Endodermal cell (in vitro differentiated cells): ENCODE results near the gene VAV3. TPM values are rescaled to one million over a fixed set of nuclear protein-coding genes. Genes with fewer than 3 reads are reported as not detected.
A peak's percentile ranks its signal among the peaks of the same experiment; 100 is the strongest.

Source experiments
- DNase-seq: peaks from one replicate; pipeline ENCODE4 v3.0.0-alpha.2; 2017
- H3K27ac ChIP-seq: 2 replicates; pipeline ENCODE4 v1.5.1; 2013; ENCODE audit warnings: mild to moderate bottlenecking, low read depth, low read length, moderate library complexity
- H3K27me3 ChIP-seq: 2 replicates; pipeline ENCODE4 v1.6.1; 2013; ENCODE audit warnings: mild to moderate bottlenecking, low read length, moderate library complexity; ENCODE audit not compliant: insufficient read depth, control insufficient read depth, poor library complexity, severe bottlenecking
- H3K36me3 ChIP-seq: 2 replicates; pipeline ENCODE4 v1.7.0; 2013; ENCODE audit warnings: mild to moderate bottlenecking, low read length, moderate library complexity; ENCODE audit not compliant: control insufficient read depth, insufficient read depth
- H3K4me1 ChIP-seq: one replicate; pipeline ENCODE4 v1.7.0; 2013; ENCODE audit warnings: low read length; ENCODE audit not compliant: control insufficient read depth, insufficient read depth
- H3K4me3 ChIP-seq: 2 replicates; pipeline ENCODE4 v1.5.1; 2013; ENCODE audit warnings: mild to moderate bottlenecking, low read length, moderate library complexity
- H3K9ac ChIP-seq: 2 replicates; pipeline ENCODE4 v1.6.1; 2013; ENCODE audit warnings: mild to moderate bottlenecking, low read length, moderate library complexity; ENCODE audit not compliant: poor library complexity, severe bottlenecking; ENCODE audit errors: extremely low read depth
- H3K9me3 ChIP-seq: 2 replicates; pipeline ENCODE4 v1.6.1; 2013; ENCODE audit warnings: mild to moderate bottlenecking, low read length, moderate library complexity; ENCODE audit not compliant: control insufficient read depth
- H3K27ac Mint-ChIP-seq: 2 replicates; pipeline ENCODE4 v1.8.0; 2020; ENCODE audit warnings: mixed read lengths
- H3K27me3 Mint-ChIP-seq: 2 replicates; pipeline ENCODE4 v1.8.0; 2021; ENCODE audit warnings: mild to moderate bottlenecking, mixed read lengths; ENCODE audit not compliant: insufficient read depth
- H3K36me3 Mint-ChIP-seq: 2 replicates; pipeline ENCODE4 v1.8.0; 2020; ENCODE audit warnings: low read depth, mixed read lengths
- H3K4me1 Mint-ChIP-seq: 2 replicates; pipeline ENCODE4 v1.8.0; 2020; ENCODE audit warnings: mixed read lengths
- H3K4me3 Mint-ChIP-seq: 2 replicates; pipeline ENCODE4 v1.8.0; 2020; ENCODE audit warnings: mild to moderate bottlenecking, moderate library complexity, mixed read lengths
- H3K9me3 Mint-ChIP-seq: 2 replicates; pipeline ENCODE4 v1.8.0; 2020; ENCODE audit warnings: mild to moderate bottlenecking, mixed read lengths
- CTCF ChIP-seq: fragments of 200-600 bp; sonication (generic); conservative IDR thresholded peaks from 2 replicates; pipeline ENCODE4 v1.5.0; 2021; ENCODE audit warnings: antibody characterized with exemption, mild to moderate bottlenecking
- WGBS, 2 experiments: methylation state at CpG; one replicate each; pipeline versions ENCODE4 v1.1.5 to v1.1.7; 2013; ENCODE audit warnings: missing lambda C conversion rate in 2 of 2, mixed read lengths in 1 of 2; ENCODE audit not compliant: insufficient coverage in 1 of 2, insufficient read length in 1 of 2; 5-methylcytosine and 5-hydroxymethylcytosine counted together
- microRNA-seq: library from miRNA; unstranded; fragments of <30 nt; microRNA quantifications from one replicate; pipeline ENCODE4 v1.2.0, GENCODE V29; 2020; ENCODE audit warnings: borderline microRNAs expressed
- total RNA-seq, 2 donors: library from RNA; stranded (reverse); fragmentation: NEBNext Ultra II Directional in 1 of 2; extraction: Animal tissue kit (Norgen Biotek cat#: 25700) in 1 of 2; gene quantifications; 2 replicates in 1 of 2; 3 replicates in 1 of 2; pipeline ENCODE4 v1.2.1, GENCODE V29; 2021

The VAV3 gene
- total RNA-seq, 2 donors from 2014 or later: 6.9 to 9.6 TPM

- Histone ChIP-seq H3K27ac (no peak overlapping the region), H3K36me3 (no peaks in the 10 kb centered on the region), H3K27me3 (no peaks in the 10 kb centered on the region), H3K4me3 (no peak overlapping the region), H3K9ac (no peak overlapping the region), H3K9me3 (no peaks in the 10 kb centered on the region), H3K4me1 (peaks cover 5% of the 10 kb centered on the region)
- Mint-ChIP-seq H3K4me3 (no peak overlapping the region), H3K9me3 (no peaks in the 10 kb centered on the region), H3K27ac (no peak overlapping the region), H3K27me3 (no peaks in the 10 kb centered on the region), H3K36me3 (no peaks in the 10 kb centered on the region), H3K4me1 (peaks cover 55% of the 10 kb centered on the region)
- WGBS, 2 experiments: 60 to 67% methylated on average over 1 to 4 of the region's 4 CpGs
- peak; percentile 61 for DNase-seq
- no peak for TF ChIP-seq CTCF
Observed at GRCh38 chr1:107523736-107524135, 441.2 kb downstream of the VAV3 start.

GRCh38 chr1:107523061-107523460 is 441.9 kb downstream of the VAV3 start:
- peaks cover 5% of the 10 kb centered on the region for H3K4me1 ChIP-seq
- H3K27me3 Mint-ChIP-seq: no peaks in the 10 kb centered on the region
- WGBS, 2 experiments: 52 to 67% methylated on average over 3 to 4 of the region's 4 CpGs
- no peaks in the 10 kb centered on the region for H3K27me3 ChIP-seq
- no peak overlapping the region for H3K27ac Mint-ChIP-seq
- no peaks in the 10 kb centered on the region for H3K36me3 Mint-ChIP-seq
- H3K4me3 ChIP-seq: no peak overlapping the region
- DNase-seq: peak; percentile 71
- peaks cover 50% of the 10 kb centered on the region for H3K4me1 Mint-ChIP-seq
- no peak overlapping the region for H3K27ac ChIP-seq
- peak; percentile 58 for TF ChIP-seq CTCF
- H3K9me3 ChIP-seq: no peaks in the 10 kb centered on the region
- H3K36me3 ChIP-seq: no peaks in the 10 kb centered on the region
- no peaks in the 10 kb centered on the region for H3K9me3 Mint-ChIP-seq
- H3K4me3 Mint-ChIP-seq: no peak overlapping the region
- H3K9ac ChIP-seq: no peak overlapping the region

Small RNAs within 50 kb of the gene (microRNA-seq; reads per million reads assigned to microRNA genes)
- gene MIR7852: not detected

Other genes starting within 250 kb of the VAV3 start
- 10 to 100 TPM; 42.4 to 61.4 TPM for gene SLC25A24, start 235.2 kb upstream of the VAV3 start, total RNA-seq